HepG2 (cell line): ENCODE results near the gene POLRMT. TPM values are rescaled to one million over a fixed set of nuclear protein-coding genes. Genes with fewer than 3 reads are reported as not detected.

Experiments used
- AKAP8 ChIP-seq: sonication (generic); formaldehyde crosslinking; IDR thresholded peaks from 2 replicates; pipeline ENCODE4 v1.5.1; 2020; ENCODE audit warnings: mild to moderate bottlenecking, missing genetic modification reagents
- ARHGAP35 ChIP-seq: sonication (generic); formaldehyde crosslinking; IDR thresholded peaks from 2 replicates; pipeline ENCODE4 v1.9.0; 2022; ENCODE audit warnings: mild to moderate bottlenecking, inconsistent platforms, moderate library complexity, missing genetic modification reagents, borderline replicate concordance
- ARNT ChIP-seq: fragments of 450-650 bp; IDR thresholded peaks from 2 replicates; pipeline ENCODE4 v1.6.1; 2017
- ATRX ChIP-seq: sonication (generic); formaldehyde crosslinking; IDR thresholded peaks from 2 replicates; pipeline ENCODE4 v1.4.0; 2020; ENCODE audit warnings: missing genetic modification reagents, borderline replicate concordance
- HOXD1 ChIP-seq: sonication (generic); formaldehyde crosslinking; IDR thresholded peaks from 2 replicates; pipeline ENCODE4 v1.5.0; 2020; ENCODE audit warnings: missing genetic modification reagents
- KAT2B ChIP-seq: fragments of 150-350 bp; IDR thresholded peaks from 2 replicates; pipeline ENCODE4 v1.6.1; 2014; ENCODE audit warnings: low read depth, low read length, borderline replicate concordance
- MLXIP ChIP-seq: sonication (generic); formaldehyde crosslinking; IDR thresholded peaks from 2 replicates; pipeline ENCODE4 v1.9.0; 2021; ENCODE audit warnings: missing genetic modification reagents, borderline replicate concordance
- RORA ChIP-seq: sonication (generic); formaldehyde crosslinking; IDR thresholded peaks from 2 replicates; pipeline ENCODE4 v1.5.0; 2020; ENCODE audit warnings: mild to moderate bottlenecking, missing genetic modification reagents, moderate library complexity
- SALL1 ChIP-seq: sonication (generic); formaldehyde crosslinking; IDR thresholded peaks from 2 replicates; pipeline ENCODE4 v1.8.0; 2022; ENCODE audit warnings: mild to moderate bottlenecking, missing genetic modification reagents
- SMAD9 ChIP-seq: sonication (generic); formaldehyde crosslinking; IDR thresholded peaks from 2 replicates; pipeline ENCODE4 v1.5.1; 2020; ENCODE audit warnings: mild to moderate bottlenecking, missing genetic modification reagents
- SMARCE1 ChIP-seq: fragments of 450-650 bp; IDR thresholded peaks from 2 replicates; pipeline ENCODE4 v1.6.1; 2017; ENCODE audit warnings: borderline replicate concordance
- SOX6 ChIP-seq, 2 experiments: fragments of 450-650 bp in 1 of 2; sonication (generic) in 1 of 2; formaldehyde crosslinking in 1 of 2; IDR thresholded peaks; 2 replicates each; pipeline versions ENCODE4 v1.4.0 to v1.6.1; 2017 to 2020; ENCODE audit warnings: antibody characterized with exemption in 1 of 2, mild to moderate bottlenecking in 1 of 2, missing genetic modification reagents in 1 of 2
- TAF15 ChIP-seq: fragments of 200-400 bp; formaldehyde crosslinking; IDR thresholded peaks from one replicate; pipeline ENCODE4 v1.6.1; 2018; ENCODE audit warnings: mild to moderate bottlenecking, low read depth, low read length; ENCODE audit not compliant: poor library complexity, severe bottlenecking
- ZKSCAN5 ChIP-seq: sonication (generic); formaldehyde crosslinking; IDR thresholded peaks from 2 replicates; pipeline ENCODE4 v1.5.1; 2020; ENCODE audit warnings: mild to moderate bottlenecking, missing genetic modification reagents
- ZNF10 ChIP-seq: sonication (generic); formaldehyde crosslinking; IDR thresholded peaks from 2 replicates; pipeline ENCODE4 v1.4.0; 2020; ENCODE audit warnings: mild to moderate bottlenecking, low read depth, missing genetic modification reagents, borderline replicate concordance
- ZNF333 ChIP-seq: sonication (generic); formaldehyde crosslinking; IDR thresholded peaks from 2 replicates; pipeline ENCODE4 v1.4.0; 2020; ENCODE audit warnings: mild to moderate bottlenecking, missing genetic modification reagents, borderline replicate concordance
- ZNF362 ChIP-seq: sonication (generic); formaldehyde crosslinking; IDR thresholded peaks from 2 replicates; pipeline ENCODE4 v1.4.0; 2020; ENCODE audit warnings: missing genetic modification reagents, mild to moderate bottlenecking, borderline replicate concordance
- ZNF646 ChIP-seq: sonication (generic); formaldehyde crosslinking; IDR thresholded peaks from 2 replicates; pipeline ENCODE4 v1.9.0; 2021; ENCODE audit warnings: mild to moderate bottlenecking, missing genetic modification reagents
- polyA plus RNA-seq, 8 experiments: library from polyadenylated mRNA; depleted of rRNA in 3 of 8; stranded (reverse) in 7 of 8; unstranded in 1 of 8; fragments of >200 nt; fragmentation: Illumina TruSeq in 4 of 8; extraction: Trizol in 4 of 8; gene quantifications; 2 replicates each; pipeline versions ENCODE4 v1.2.1 to v1.2.3, GENCODE V29; 2011 to 2016; ENCODE audit warnings: low read depth in 4 of 8, missing spikeins in 1 of 8, mixed read lengths in 1 of 8; ENCODE audit not compliant: insufficient read depth in 1 of 8
- total RNA-seq, 5 experiments: library from RNA; depleted of rRNA; stranded (reverse); fragments of >200 nt; fragmentation: Illumina TruSeq; extraction: Trizol; gene quantifications; 2 replicates each; pipeline ENCODE4 v1.2.3, GENCODE V29; 2016; ENCODE audit warnings: low read depth in 1 of 5

The POLRMT gene
- total and polyA plus RNA-seq, 2 of the 13 experiments (the other 11 are each of a cell fraction or from before 2014, with no cell fraction given), result 78.0 to 101 TPM

- no peak for TF ChIP-seq ZNF646 (CRISPR knock-in tag)
- TF ChIP-seq AKAP8 (CRISPR knock-in tag), result no peak; the same call in 1 of the 2 replicates
- peak; percentile 55 for TF ChIP-seq SALL1
- TF ChIP-seq SMAD9 (CRISPR knock-in tag), result no peak
- no peak for TF ChIP-seq ZNF333 (CRISPR knock-in tag)
- TF ChIP-seq ARNT, result no peak
- TF ChIP-seq ZKSCAN5 (CRISPR knock-in tag), result no peak
- no peak for TF ChIP-seq HOXD1 (CRISPR knock-in tag)
- 0 out of 2 replicates have a peak, but pooled peaks have one; percentile 37 for TF ChIP-seq ARHGAP35 (CRISPR knock-in tag)
- TF ChIP-seq KAT2B, result no peak
- no peak; the same call in 1 of the 2 replicates for TF ChIP-seq MLXIP (CRISPR knock-in tag)
- peak; percentile 100 for TF ChIP-seq ZNF10
- TF ChIP-seq SOX6 (IDR thresholded peaks at IDR 0.05), result no peak
- no peak for TF ChIP-seq SOX6 (CRISPR knock-in tag; IDR thresholded peaks at IDR 0.05)
- no peak for TF ChIP-seq ATRX
- TF ChIP-seq TAF15, result no peak
- no peak for TF ChIP-seq SMARCE1
- TF ChIP-seq RORA (CRISPR knock-in tag), result no peak
- no peak; the same call in 1 of the 2 replicates for TF ChIP-seq ZNF362 (CRISPR knock-in tag)
Measured at GRCh38 chr19:662962-663681, 29.8 kb upstream of the POLRMT start, which contains the start of gene RNF126 (continued).
